HTERT RPE-1 (cell line): Measurements from ENCODE around the gene MYLK.

Experiments used
- in situ Hi-C: fragments of 300-500 bp; cut with MboI; formaldehyde crosslinking; loops from 4 replicates; pipeline ENCODE4 v1.14.3; 2020; ENCODE audit warnings: low sequenced_read_pairs

The MYLK gene

GRCh38 chr3:123778991-123779622, 105.0 kb downstream of the MYLK start:
- in situ Hi-C loops, result no loop called here

DNA sequence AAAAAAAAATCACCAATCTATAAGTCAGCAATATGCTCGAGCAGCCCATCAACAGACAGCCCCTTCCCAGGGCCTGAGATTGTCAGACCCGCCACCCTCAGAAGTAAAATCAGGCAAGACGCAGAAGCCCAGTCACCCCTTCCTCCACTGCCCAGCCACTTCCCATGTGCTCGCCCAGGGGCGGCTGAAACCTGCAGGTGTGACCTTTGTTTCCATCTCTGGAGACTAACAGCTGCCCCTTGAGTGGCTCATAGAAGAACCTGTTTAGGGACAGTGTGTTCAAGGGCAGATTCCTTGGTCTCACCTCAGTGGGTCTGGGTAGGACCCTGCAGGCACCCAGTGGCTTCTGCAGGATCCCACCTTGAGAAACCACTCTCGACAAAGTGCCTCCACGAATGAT, 105.6 kb downstream of the MYLK start:
- in situ Hi-C loops, result no loop called here

GRCh38 chr3:123776071-123776782, 107.9 kb downstream of the MYLK start:
- in situ Hi-C loops, result no loop called here

DNA sequence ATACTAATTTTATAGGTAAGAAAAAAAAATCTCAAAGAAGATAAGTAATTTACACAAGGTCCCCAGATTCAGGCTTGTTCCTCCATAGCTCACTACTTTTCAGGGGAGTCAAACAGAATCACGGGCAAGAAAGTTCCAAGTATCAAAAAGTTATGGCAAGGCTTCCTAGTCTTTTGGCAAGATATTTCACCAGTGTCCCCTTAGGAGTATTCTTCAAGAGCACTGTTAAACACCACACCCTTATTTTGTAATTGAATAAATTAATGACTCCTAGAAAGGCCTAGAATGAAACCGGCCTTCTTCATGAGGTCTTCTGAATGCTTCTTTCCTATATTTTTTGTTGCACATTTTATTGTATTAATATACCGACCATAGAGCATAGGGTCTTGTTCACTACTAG, 109.7 kb downstream of the MYLK start:
- in situ Hi-C loops, result no loop called here

- in situ Hi-C loops, result no loop called here
These were observed 110.3 kb downstream of the MYLK start for GRCh38 chr3:123773681-123774431.

DNA sequence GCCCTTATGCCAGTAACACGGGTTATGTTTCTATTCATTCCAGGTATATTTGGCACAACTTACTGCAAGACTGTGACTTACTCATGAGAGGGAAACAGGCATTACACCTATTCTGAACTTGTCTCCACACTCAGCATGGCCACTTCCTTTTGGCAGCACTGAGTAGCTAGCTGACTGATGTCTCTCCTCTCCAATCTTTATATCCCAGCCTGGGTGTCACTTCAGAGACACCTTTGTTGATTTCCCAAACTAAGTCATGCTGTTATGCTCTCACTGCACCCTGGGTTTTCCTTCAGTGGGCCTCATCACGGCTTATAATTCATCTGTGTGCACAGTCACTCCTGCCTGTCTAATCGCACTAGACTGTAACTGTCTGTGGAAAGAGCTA, 114.8 kb downstream of the MYLK start:
- in situ Hi-C loops, result no loop called here

- in situ Hi-C loops, result no loop called here
These were observed 115.4 kb downstream of the MYLK start for GRCh38 chr3:123768480-123769355.

DNA sequence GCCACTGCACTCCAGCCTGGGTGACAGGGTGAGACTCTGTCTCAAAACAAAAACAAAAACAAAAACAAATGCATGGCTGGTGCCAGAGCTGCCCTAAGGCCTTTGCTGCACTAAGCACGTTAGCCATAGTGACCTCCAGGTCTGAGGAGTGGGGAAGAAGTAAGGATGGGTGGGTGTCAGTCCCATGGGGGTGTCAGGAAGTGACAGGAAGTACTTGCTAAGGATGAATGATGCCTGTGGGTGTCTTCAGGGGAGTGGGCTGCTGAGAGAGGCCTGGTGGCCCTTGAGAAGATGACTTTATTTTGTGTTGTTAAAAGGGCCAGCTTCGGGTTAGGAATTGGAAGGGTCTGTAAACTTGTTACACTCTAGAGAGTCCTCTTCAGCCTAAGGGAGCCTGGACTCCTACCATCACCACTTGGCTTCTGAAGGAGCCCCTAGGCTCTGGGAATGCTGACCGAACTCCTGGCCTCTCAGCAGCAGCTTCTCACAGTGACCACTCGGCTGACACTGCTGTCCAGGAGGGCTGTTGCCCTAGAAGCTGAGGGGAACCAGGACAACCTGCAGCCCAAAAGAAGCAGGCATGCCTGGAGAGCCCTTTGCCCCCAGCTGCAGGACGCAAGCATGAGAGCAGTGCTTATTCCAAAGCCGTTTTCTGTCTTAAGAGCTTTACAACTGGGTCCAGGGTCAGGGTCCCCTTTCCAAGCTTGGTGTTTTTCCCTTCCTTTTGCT, 116.4 kb downstream of the MYLK start:
- in situ Hi-C loops, result no loop called here

DNA sequence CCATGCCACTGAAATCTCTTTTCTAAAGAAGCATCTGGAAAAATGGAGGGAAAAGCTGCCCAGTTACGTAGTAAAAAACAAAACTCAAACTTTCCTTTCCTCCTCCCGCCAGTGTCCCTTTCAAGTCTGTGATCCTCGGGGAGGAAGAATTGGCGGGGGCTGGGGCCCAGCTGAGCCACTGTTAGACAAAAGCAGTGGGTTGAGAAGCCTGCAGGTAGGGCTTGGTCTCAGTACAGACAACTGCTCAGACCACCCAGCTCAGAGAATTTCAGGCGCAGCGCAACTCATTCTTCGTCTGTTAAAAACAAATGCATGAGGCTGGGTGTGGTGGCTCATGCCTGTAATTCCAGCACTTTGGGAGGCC, 117.1 kb downstream of the MYLK start:
- in situ Hi-C loops, result no loop called here

DNA sequence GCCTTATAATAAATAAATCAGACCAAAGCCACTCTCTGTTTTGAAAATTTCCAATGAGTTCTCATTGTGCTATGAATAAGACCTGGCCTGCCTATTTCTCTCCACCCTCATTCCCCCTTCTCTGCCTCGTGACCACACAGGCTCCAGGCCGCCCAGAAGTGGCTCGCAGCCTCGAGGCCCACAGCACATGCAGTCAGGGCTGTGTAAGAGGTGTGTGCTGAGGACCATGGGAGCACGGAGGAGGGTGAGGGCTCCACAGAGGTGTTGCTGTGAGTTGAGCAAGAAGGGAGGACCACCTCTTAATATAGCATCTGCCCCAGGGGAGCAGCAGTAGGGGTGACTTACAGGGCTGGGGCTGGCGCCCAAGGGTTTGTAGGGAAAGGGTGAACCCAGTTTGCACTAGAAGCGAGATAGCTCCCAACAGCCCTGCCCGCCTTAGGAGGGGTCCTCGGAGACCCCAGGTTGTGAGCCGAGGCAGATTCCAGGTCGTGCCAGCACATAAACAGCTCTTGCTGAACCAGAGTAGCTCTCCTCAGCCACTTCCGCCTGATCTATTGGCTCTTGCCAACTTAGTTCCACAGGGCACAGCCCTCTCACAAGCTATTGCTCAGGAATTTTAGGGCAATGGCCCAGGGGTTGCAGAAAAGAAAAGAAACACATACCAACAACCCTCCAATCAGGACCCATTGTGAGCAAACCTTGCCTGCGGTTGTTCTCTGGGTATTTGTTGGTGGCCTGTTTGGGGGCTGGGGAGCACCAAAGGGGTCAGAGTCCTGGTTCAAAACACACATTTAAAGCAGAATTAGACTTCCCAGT, 117.7 kb downstream of the MYLK start:
- in situ Hi-C loops, result no loop called here

- in situ Hi-C loops, result no loop called here
These were observed 118.5 kb downstream of the MYLK start for GRCh38 chr3:123765475-123766128.

DNA sequence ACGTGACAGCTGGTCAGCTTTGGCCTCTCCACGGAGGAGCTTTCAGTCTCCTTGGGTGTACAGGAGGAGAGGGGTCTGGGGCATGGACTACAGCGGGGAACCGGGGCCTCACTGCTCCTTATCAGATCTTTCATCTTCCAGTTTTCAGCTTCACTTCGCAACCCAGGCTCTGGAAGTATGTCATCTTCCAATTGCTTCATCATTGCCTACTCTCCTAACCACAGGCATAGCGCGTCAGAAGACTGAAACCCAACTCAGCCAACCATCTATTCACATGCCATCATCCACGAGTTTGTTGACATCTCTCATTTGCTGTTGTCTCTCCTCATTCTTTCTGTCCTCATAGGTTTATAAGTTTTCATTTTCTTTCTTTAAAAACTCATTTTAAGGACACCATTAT, 119.5 kb downstream of the MYLK start:
- in situ Hi-C loops, result no loop called here

GRCh38 chr3:123762805-123763204, 121.3 kb downstream of the MYLK start:
- in situ Hi-C loops, result no loop called here

GRCh38 chr3:123760817-123761216, 123.3 kb downstream of the MYLK start:
- in situ Hi-C loops, result no loop called here

DNA sequence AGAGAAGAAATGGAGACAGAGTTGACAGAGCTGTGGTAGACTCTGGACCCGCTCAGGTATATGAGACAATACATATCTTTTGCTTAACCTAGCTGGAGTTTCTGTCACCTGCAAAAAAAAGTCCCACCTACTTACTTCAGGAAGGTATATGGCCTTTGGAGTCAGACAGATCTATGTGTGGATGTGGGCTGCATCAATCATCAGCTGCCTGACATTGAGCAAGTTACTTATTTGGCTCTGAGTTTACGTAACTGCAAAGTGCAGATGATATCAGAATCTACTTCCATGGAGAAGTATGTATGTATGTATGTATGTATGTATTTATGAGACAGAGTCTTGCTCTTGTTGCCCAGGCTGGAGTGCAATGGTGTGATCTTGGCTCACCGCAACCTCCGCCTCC, 124.3 kb downstream of the MYLK start:
- in situ Hi-C loops, result no loop called here

DNA sequence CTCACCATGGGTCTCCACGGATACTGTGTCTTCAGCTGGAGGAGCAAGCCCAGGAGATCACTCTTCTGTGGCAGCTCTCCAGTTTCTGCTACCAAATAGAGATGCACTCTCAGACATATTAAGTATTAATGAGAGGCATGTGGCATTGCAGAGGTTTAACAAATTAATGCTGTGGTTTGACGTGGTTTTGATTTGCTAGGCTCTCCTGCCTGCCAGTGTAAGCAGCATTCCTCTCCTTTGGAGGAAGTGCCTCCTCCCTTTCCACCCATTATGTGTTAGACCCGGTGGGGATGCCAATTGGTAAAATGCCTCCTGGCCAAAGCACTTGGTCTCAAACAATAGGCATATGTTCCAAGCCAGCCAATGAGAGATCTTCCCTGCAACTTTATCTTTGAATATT, 124.8 kb downstream of the MYLK start:
- in situ Hi-C loops, result no loop called here

DNA sequence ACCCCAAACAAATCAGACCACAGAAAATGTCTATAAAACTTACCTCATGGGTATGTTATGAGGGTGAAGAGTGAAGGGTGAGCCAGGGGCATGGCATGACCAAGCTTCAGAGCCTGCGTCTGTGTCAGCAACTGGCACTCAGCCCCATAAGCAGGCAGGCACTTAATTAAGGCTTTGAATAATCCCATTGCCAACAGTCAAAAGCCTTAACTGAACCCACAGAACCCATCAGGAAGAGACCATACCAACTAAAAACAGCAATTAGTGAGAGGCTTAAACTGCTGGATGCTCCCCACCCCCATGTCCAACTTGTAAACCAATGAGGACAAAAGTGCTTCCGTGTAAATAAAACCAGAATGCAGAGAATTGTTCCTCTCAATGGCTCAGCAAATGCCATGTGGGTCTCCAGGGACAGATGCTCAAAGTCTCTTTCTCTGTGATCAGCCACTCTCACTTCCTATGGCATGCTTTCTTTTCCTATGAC, 126.0 kb downstream of the MYLK start:
- in situ Hi-C loops, result no loop called here

DNA sequence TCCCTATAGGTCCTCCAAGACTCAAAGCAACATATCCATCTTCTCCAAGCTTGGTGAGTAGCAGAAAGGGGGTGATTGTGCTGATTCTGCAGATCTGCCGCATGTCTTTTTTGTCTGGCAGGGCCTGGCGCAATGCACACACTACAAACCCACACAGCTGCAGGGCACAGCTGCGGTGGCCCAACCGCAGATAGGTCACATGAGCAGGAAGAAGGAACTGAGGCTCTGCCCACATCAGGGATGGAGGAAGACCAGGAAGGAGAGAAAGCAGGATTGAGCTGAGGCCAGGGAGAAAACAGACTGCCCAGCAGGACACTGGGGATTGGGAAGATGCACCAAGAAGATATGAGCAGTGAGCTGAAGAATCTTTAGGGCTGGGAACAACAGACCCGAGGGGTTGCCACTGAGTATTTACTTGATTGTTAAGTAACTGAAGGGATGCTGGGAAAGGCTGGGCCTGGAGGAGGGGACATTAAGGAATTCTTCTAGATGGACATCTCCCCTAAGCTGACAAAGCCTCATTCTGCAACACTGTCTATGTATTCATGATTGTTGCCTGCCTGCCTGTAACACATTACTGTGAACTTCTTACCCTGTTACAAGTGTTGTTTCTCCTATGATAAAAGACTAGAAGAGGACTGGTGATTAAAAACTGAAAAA, 126.7 kb downstream of the MYLK start:
- in situ Hi-C loops, result no loop called here

DNA sequence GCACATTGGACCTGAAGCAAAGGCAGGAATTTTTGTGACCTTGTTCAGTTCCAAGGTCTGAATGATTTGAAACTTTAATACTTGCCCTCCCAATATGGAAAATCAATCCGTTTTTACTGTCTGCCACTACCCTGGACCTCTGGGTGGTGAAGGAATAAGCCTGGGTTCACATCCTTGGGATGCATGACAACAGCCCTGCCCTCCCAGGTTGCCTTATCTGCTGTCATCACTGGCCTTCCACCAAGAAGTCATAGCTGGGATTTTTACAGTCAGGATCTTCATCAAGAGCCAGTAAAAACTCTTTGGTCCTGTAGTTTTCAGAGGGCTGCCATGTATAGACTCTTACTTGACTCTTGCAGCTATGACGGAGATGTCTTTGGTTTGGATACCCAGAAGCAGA, 128.6 kb downstream of the MYLK start:
- in situ Hi-C loops, result no loop called here
